Activated T-cell treated with anti-CD3 and anti-CD28 coated beads, Interleukin-2, amount 50 U/mL, for 4 hours (primary cell): ENCODE measurements around the gene SLC16A2. TPM values are rescaled to one million over a fixed set of nuclear protein-coding genes. Genes with fewer than 3 reads are reported as not detected.

Source experiments
- ATAC-seq, 2 donors: fragments of 200-7000 bp; cut with Tn5 transposase; one replicate each; pipeline ENCODE4 v1.10.0; 2021
- DNase-seq: peaks from one replicate; pipeline ENCODE4 v3.0.0-alpha.2; 2020
- H3K27me3 Mint-ChIP-seq: one replicate; pipeline ENCODE4 v1.8.0; 2021; ENCODE audit warnings: low read depth, mixed read lengths
- H3K36me3 Mint-ChIP-seq: one replicate; pipeline ENCODE4 v1.8.0; 2022; ENCODE audit warnings: mixed read lengths; ENCODE audit not compliant: insufficient read depth
- H3K4me1 Mint-ChIP-seq: one replicate; pipeline ENCODE4 v1.8.0; 2021; ENCODE audit warnings: low read depth, mixed read lengths
- H3K4me3 Mint-ChIP-seq: one replicate; pipeline ENCODE4 v1.8.0; 2021; ENCODE audit warnings: mild to moderate bottlenecking, moderate library complexity, mixed read lengths
- H3K9me3 Mint-ChIP-seq: one replicate; pipeline ENCODE4 v1.8.0; 2021; ENCODE audit warnings: mixed read lengths
- total RNA-seq, 3 donors: library from RNA; stranded (reverse); gene quantifications; one replicate each; pipeline ENCODE4 v1.2.1, GENCODE V29; 2021

The SLC16A2 gene
- total RNA-seq, 3 donors from 2014 or later, result 0.33 to 0.63 (median 0.42) TPM

DNA sequence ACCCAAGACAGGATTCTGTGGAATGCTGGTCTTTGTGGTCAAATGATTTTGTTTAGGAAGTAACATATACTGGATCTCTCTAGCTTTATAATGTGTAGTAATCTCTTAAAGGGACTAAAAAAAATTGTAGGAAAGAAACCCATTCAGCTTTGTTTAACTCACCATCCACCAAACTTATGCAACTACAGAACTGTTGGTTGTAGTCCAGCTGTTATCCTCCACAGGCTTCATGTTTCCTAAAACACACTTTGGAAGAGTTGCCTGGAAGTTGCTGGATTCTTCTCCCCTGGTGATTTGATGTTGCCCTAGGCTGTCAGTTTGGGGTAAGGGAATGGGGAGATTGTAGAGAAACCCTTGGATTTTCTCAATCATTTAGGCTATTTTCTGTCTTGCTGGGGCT, 103.8 kb downstream of the SLC16A2 start:
- Mint-ChIP-seq H3K27me3 (no peaks in the 10 kb centered on the region), H3K9me3 (no peaks in the 10 kb centered on the region), H3K36me3 (no peaks in the 10 kb centered on the region), H3K4me1 (no peaks in the 10 kb centered on the region), H3K4me3 (no peak overlapping the region)
- no peak for DNase-seq
- ATAC-seq, result no peak

GRCh38 chrX:74526764-74527163, 105.5 kb downstream of the SLC16A2 start:
- Mint-ChIP-seq H3K4me1 (no peaks in the 10 kb centered on the region), H3K36me3 (no peaks in the 10 kb centered on the region), H3K4me3 (no peak overlapping the region), H3K9me3 (no peaks in the 10 kb centered on the region), H3K27me3 (no peaks in the 10 kb centered on the region)
- no peak for ATAC-seq
- DNase-seq, result no peak

DNA sequence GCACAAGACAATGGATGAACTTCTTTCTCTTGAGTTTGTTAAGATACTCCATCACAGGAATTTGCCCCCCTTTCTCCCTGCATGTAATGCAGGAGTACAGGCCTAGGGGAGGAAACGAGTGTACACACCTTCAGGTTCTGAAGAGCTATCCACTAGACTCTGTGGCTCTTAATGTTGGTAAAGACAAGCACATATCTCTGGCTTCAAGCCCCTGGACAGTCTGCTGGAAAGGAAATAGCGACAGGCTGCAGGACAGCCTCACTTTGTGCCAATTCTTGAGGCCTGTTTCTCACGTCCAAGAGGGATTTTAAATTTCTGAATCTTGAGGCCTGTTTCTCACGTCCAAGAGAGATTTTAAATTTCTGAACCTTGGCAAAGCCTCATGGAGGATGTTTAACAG, 106.1 kb downstream of the SLC16A2 start:
- no peaks in the 10 kb centered on the region for H3K9me3 Mint-ChIP-seq
- no peak for ATAC-seq
- no peaks in the 10 kb centered on the region for H3K36me3 Mint-ChIP-seq
- H3K4me3 Mint-ChIP-seq, result no peak overlapping the region
- no peaks in the 10 kb centered on the region for H3K27me3 Mint-ChIP-seq
- DNase-seq, result no peak
- no peaks in the 10 kb centered on the region for H3K4me1 Mint-ChIP-seq

GRCh38 chrX:74529311-74529710, 108.0 kb downstream of the SLC16A2 start:
- Mint-ChIP-seq H3K4me3 (no peak overlapping the region), H3K36me3 (no peaks in the 10 kb centered on the region), H3K9me3 (no peaks in the 10 kb centered on the region), H3K27me3 (no peaks in the 10 kb centered on the region), H3K4me1 (peaks cover 4% of the 10 kb centered on the region)
- DNase-seq (no peak), ATAC-seq (no peak)

- DNase-seq (no peak), ATAC-seq (no peak)
- peaks cover 7% of the 10 kb centered on the region for H3K4me1 Mint-ChIP-seq
- H3K27me3 Mint-ChIP-seq, result no peaks in the 10 kb centered on the region
- no peak overlapping the region for H3K4me3 Mint-ChIP-seq
- H3K36me3 Mint-ChIP-seq, result no peaks in the 10 kb centered on the region
- no peaks in the 10 kb centered on the region for H3K9me3 Mint-ChIP-seq
Measured at GRCh38 chrX:74531081-74531480, 109.8 kb downstream of the SLC16A2 start.

DNA sequence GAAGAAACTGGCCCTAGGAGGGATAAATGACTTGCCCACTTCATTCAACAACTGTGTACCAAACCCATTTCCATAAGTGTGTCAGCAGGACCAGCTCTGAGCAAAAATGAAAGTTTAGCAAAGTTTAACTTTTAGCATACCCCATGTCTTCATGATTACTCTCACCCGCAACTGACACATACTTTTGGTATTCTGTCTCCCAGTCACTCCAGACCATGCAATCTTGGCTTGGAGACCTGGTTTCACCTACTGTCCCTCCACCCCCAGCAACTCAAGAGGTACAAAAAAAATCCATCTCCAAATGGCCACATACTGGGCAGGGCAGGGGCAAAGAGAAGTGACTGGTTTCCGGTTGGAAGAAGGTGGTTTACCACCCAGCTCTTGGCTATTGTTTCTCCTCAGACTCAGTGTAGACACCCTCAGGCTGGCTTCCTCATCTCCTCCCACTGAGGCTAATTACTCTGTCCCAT, 113.3 kb downstream of the SLC16A2 start:
- no peak overlapping the region for H3K4me3 Mint-ChIP-seq
- H3K36me3 Mint-ChIP-seq, result no peaks in the 10 kb centered on the region
- no peaks in the 10 kb centered on the region for H3K27me3 Mint-ChIP-seq
- no peak for DNase-seq
- H3K9me3 Mint-ChIP-seq, result no peaks in the 10 kb centered on the region
- peaks cover 12% of the 10 kb centered on the region for H3K4me1 Mint-ChIP-seq
- peak; percentile 51 to 69 for ATAC-seq

DNA sequence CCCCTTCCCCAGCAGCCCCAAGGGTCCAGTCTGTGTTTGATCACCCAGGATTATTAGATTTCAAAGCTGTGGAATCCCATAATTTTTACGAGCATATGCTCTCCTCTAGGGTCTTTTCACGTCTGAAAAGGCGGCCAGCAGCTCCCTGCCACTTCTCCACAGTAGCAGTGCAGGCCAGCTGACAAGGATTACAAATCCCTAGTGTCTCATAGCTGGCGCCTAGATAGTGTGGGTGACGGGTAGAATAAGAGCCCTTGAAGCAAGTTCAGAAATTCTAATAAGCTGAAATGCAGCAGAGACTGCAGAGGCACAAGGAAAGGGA, 113.8 kb downstream of the SLC16A2 start:
- Mint-ChIP-seq H3K9me3 (no peaks in the 10 kb centered on the region), H3K4me1 (peaks cover 12% of the 10 kb centered on the region), H3K4me3 (peak overlapping the region; percentile 80), H3K36me3 (no peaks in the 10 kb centered on the region), H3K27me3 (no peaks in the 10 kb centered on the region)
- DNase-seq (no peak), ATAC-seq (no peak)

- Mint-ChIP-seq H3K4me1 (peaks cover 13% of the 10 kb centered on the region), H3K27me3 (no peaks in the 10 kb centered on the region), H3K36me3 (no peaks in the 10 kb centered on the region), H3K9me3 (no peaks in the 10 kb centered on the region), H3K4me3 (peak overlapping the region; percentile 80)
- ATAC-seq (peak; percentile 29 to 39), DNase-seq (peak; percentile 17)
Measured at GRCh38 chrX:74535408-74536151, 114.3 kb downstream of the SLC16A2 start.

DNA sequence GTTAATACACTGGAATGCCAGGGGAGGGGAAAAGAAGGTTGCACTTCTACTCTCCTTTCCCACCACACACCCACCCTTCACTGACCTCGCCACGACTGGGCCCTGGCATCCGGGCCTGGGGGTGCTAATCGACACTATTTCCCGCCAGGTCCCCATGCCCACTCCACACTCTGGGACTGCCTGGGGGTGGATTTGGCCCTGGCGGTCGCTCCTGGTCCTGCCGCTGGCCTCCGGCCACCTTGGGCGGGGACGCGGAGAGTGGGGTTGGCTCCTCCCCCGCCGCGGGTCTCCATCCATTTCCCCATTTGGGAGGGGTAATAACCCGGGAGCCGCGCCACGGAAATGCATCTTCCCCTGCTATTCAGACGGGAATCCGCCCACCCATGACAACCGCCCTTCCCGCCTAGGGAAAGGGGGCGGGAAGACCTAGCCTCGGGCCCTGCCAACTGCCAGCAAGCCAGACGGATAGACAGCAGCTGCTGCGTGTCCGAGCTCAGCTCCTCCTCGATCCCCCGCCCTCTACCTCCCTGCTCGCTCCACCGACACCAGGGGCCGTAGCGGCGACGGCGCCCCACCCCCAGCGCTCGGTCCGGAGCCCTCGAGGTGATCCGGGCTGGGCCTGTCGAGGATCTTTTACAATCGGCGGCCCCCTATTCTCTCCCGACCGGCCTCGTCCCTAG, 115.0 kb downstream of the SLC16A2 start:
- peaks cover 16% of the 10 kb centered on the region for H3K4me1 Mint-ChIP-seq
- no peaks in the 10 kb centered on the region for H3K27me3 Mint-ChIP-seq
- ATAC-seq, result peak; percentile 16 to 39
- peak; percentile 8 for DNase-seq
- H3K9me3 Mint-ChIP-seq, result no peaks in the 10 kb centered on the region
- no peaks in the 10 kb centered on the region for H3K36me3 Mint-ChIP-seq
- H3K4me3 Mint-ChIP-seq, result peak overlapping the region; percentile 80

DNA sequence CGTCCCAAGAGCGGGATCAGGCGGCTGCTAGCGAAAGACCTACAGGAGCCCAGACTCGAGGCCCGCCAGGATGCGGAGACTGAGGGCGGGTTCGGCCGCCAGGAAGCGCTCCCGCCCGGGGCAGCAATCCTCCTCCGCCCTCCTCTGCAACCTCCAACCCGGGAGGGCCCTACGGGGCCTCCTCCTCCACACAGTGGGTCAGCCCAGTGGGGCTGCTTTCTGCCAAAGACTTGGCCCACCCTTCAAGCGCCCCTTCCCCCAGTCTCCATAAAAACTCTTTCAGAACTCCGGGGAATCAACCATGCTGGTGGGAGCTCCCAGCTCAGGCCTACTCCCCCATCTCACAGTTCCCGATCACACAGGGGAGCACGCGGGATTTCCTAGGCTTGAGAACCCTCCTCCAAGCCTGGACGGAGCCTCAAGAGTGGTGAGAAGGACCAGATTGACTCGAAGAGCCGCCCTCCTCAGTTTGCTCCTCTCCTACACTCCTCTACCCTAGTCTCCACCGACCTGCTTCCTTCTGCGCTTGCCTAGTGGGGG, 115.6 kb downstream of the SLC16A2 start:
- H3K4me3 Mint-ChIP-seq, result peak overlapping the region; percentile 80
- H3K27me3 Mint-ChIP-seq, result no peaks in the 10 kb centered on the region
- DNase-seq (no peak), ATAC-seq (peak in 1 of 2 donors; percentile 16)
- no peaks in the 10 kb centered on the region for H3K9me3 Mint-ChIP-seq
- H3K36me3 Mint-ChIP-seq, result no peaks in the 10 kb centered on the region
- H3K4me1 Mint-ChIP-seq, result peaks cover 16% of the 10 kb centered on the region

GRCh38 chrX:74540635-74541249, 119.4 kb downstream of the SLC16A2 start:
- Mint-ChIP-seq H3K4me3 (no peak overlapping the region), H3K27me3 (no peaks in the 10 kb centered on the region)

GRCh38 chrX:74545880-74546523, 124.7 kb downstream of the SLC16A2 start:
- H3K36me3 Mint-ChIP-seq, result no peaks in the 10 kb centered on the region
- DNase-seq, result no peak
- no peak for ATAC-seq
- H3K4me1 Mint-ChIP-seq, result peaks cover 4% of the 10 kb centered on the region
- H3K27me3 Mint-ChIP-seq, result no peaks in the 10 kb centered on the region
- no peak overlapping the region for H3K4me3 Mint-ChIP-seq
- H3K9me3 Mint-ChIP-seq, result no peaks in the 10 kb centered on the region

More at GRCh38 chrX:74540635-74541249, 119.4 kb downstream of the SLC16A2 start:
- no peak for DNase-seq
- ATAC-seq, result peak; percentile 25 to 64
- peaks cover 9% of the 10 kb centered on the region for H3K4me1 Mint-ChIP-seq
- H3K9me3 Mint-ChIP-seq, result no peaks in the 10 kb centered on the region
- no peaks in the 10 kb centered on the region for H3K36me3 Mint-ChIP-seq

- H3K9me3 Mint-ChIP-seq, result no peaks in the 10 kb centered on the region
- H3K4me1 Mint-ChIP-seq, result peaks cover 4% of the 10 kb centered on the region
- no peak overlapping the region for H3K4me3 Mint-ChIP-seq
- ATAC-seq (no peak), DNase-seq (no peak)
- H3K27me3 Mint-ChIP-seq, result no peaks in the 10 kb centered on the region
- no peaks in the 10 kb centered on the region for H3K36me3 Mint-ChIP-seq
Measured at GRCh38 chrX:74546984-74547383, 125.7 kb downstream of the SLC16A2 start.

DNA sequence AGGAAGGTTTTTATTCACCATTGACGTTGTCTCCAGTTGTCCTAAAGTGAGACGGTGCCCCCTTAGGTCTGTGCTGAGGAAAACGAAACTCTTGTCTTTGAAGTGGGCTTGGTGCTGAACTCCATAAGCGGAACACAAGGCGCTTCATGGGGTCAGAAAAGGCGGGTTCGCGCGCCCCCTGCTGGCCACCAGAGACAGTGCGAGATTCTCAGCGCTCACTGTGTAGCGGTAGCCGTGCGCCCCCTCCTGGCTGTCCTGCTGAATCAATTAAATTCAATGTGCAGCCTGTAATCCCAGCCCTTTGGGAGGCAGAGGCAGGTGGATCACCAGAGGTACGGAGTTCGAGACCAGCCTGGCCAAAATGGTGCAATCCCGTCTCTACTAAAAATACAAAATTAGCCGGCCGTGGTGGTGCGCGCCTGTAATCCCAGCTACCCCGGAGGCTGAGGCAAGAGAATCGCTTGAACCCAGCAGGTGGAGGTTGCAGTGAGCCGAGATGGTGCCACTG, 129.1 kb downstream of the SLC16A2 start:
- DNase-seq (peak; percentile 88), ATAC-seq (peak; percentile 91 to 94)
- no peaks in the 10 kb centered on the region for H3K27me3 Mint-ChIP-seq
- peak overlapping the region; percentile 33 for H3K4me3 Mint-ChIP-seq
- peaks cover 4% of the 10 kb centered on the region for H3K4me1 Mint-ChIP-seq
- no peaks in the 10 kb centered on the region for H3K36me3 Mint-ChIP-seq
- H3K9me3 Mint-ChIP-seq, result no peaks in the 10 kb centered on the region
